Liver (tissue), 9 donors: Measurements from ENCODE around the gene BBIP1. TPM values are rescaled to one million over a fixed set of nuclear protein-coding genes. Genes with fewer than 3 reads are reported as not detected.

ENCODE experiments used
- DNase-seq: peaks from one replicate; pipeline ENCODE4 v3.0.0-alpha.2; 2017; ENCODE audit warnings: low spot score
- H3K27ac ChIP-seq, 2 donors: one replicate each; pipeline ENCODE4 v1.7.0; 2013; ENCODE audit warnings: inconsistent platforms in 2 of 2, low read length in 2 of 2, control low read depth in 1 of 2, low read depth in 1 of 2, mild to moderate bottlenecking in 1 of 2
- H3K27me3 ChIP-seq, 4 donors: one replicate each; pipeline versions ENCODE4 v1.6.1 to v1.7.0; 2013; ENCODE audit warnings: low read length in 3 of 4, inconsistent platforms in 1 of 4, mild to moderate bottlenecking in 1 of 4, moderate library complexity in 1 of 4; ENCODE audit not compliant: control insufficient read depth in 4 of 4, insufficient read depth in 4 of 4
- H3K36me3 ChIP-seq, 4 donors: one replicate each; pipeline versions ENCODE4 v1.6.1 to v1.7.0; 2013; ENCODE audit warnings: low read length in 3 of 4, mild to moderate bottlenecking in 3 of 4, low read depth in 1 of 4, moderate library complexity in 1 of 4; ENCODE audit not compliant: control insufficient read depth in 4 of 4, insufficient read depth in 3 of 4
- H3K4me1 ChIP-seq, 4 donors: one replicate each; pipeline versions ENCODE4 v1.6.1 to v1.7.0; 2013; ENCODE audit warnings: low read length in 3 of 4, mild to moderate bottlenecking in 3 of 4, moderate library complexity in 1 of 4; ENCODE audit not compliant: control insufficient read depth in 4 of 4, insufficient read depth in 4 of 4
- H3K4me3 ChIP-seq, 3 donors: one replicate each; pipeline versions ENCODE4 v1.6.1 to v1.7.0; 2013; ENCODE audit warnings: low read length in 3 of 3, control low read depth in 1 of 3, low read depth in 1 of 3, mild to moderate bottlenecking in 1 of 3
- H3K9ac ChIP-seq, 2 donors: one replicate each; pipeline ENCODE4 v1.7.0; 2013; ENCODE audit warnings: low read length in 2 of 2, mild to moderate bottlenecking in 2 of 2, moderate library complexity in 2 of 2, control low read depth in 1 of 2, low read depth in 1 of 2
- H3K9me3 ChIP-seq, 4 donors: one replicate each; pipeline versions ENCODE4 v1.6.1 to v1.7.0; 2013; ENCODE audit warnings: low read length in 3 of 4; ENCODE audit not compliant: control insufficient read depth in 4 of 4
- CTCF ChIP-seq: fragments of 150-350 bp; IDR thresholded peaks from 2 replicates; pipeline ENCODE4 v1.5.1; 2017; ENCODE audit warnings: improper control_type of control experiment, low read depth, low read length; ENCODE audit not compliant: missing input control
- EGR1 ChIP-seq, 2 donors: IDR thresholded peaks; 2 replicates each; pipeline ENCODE4 v1.6.1; 2016 to 2018; ENCODE audit warnings: antibody characterized with exemption in 2 of 2, low read depth in 2 of 2
- FOXA1 ChIP-seq: IDR thresholded peaks from 2 replicates; pipeline ENCODE4 v1.6.1; 2016; ENCODE audit warnings: antibody characterized with exemption
- FOXA2 ChIP-seq: IDR thresholded peaks from 2 replicates; pipeline ENCODE4 v1.6.1; 2016; ENCODE audit warnings: antibody characterized with exemption
- GABPA ChIP-seq, 2 donors: IDR thresholded peaks in 1 of 2; conservative IDR thresholded peaks in 1 of 2; 2 replicates each; pipeline ENCODE4 v1.6.1; 2016; ENCODE audit warnings: antibody characterized with exemption in 2 of 2, mild to moderate bottlenecking in 1 of 2, moderate library complexity in 1 of 2
- HNF4A ChIP-seq, 2 donors: conservative IDR thresholded peaks; 2 replicates each; pipeline ENCODE4 v1.6.1; 2016; ENCODE audit warnings: antibody characterized with exemption in 2 of 2, mild to moderate bottlenecking in 2 of 2
- HNF4G ChIP-seq: IDR thresholded peaks from 2 replicates; pipeline ENCODE4 v1.6.1; 2016; ENCODE audit warnings: antibody characterized with exemption
- JUND ChIP-seq, 2 donors: IDR thresholded peaks; 2 replicates each; pipeline ENCODE4 v1.6.1; 2016; ENCODE audit warnings: antibody characterized with exemption in 2 of 2
- MAX ChIP-seq: IDR thresholded peaks from 2 replicates; pipeline ENCODE4 v1.6.1; 2016; ENCODE audit warnings: antibody characterized with exemption
- NR2F2 ChIP-seq: IDR thresholded peaks from 2 replicates; pipeline ENCODE4 v1.6.1; 2016; ENCODE audit warnings: antibody characterized with exemption
- RAD21 ChIP-seq, 2 donors: IDR thresholded peaks; 2 replicates each; pipeline ENCODE4 v1.6.1; 2016; ENCODE audit warnings: antibody characterized with exemption in 2 of 2, mild to moderate bottlenecking in 2 of 2
- RXRA ChIP-seq, 2 donors: IDR thresholded peaks; 2 replicates each; pipeline ENCODE4 v1.6.1; 2017 to 2018; ENCODE audit warnings: antibody characterized with exemption in 2 of 2, mild to moderate bottlenecking in 1 of 2
- SP1 ChIP-seq: IDR thresholded peaks from 2 replicates; pipeline ENCODE4 v1.6.1; 2018; ENCODE audit warnings: antibody characterized with exemption, mild to moderate bottlenecking
- TAF1 ChIP-seq: conservative IDR thresholded peaks from 2 replicates; pipeline ENCODE4 v1.6.1; 2016; ENCODE audit warnings: antibody characterized with exemption, mild to moderate bottlenecking
- YY1 ChIP-seq: IDR thresholded peaks from 2 replicates; pipeline ENCODE4 v1.6.1; 2016; ENCODE audit warnings: antibody characterized with exemption, mild to moderate bottlenecking
- WGBS: extraction: QIAGEN DNeasy Blood & Tissue Kit; methylation state at CpG from one replicate; pipeline ENCODE4 v1.1.7; 2013; 5-methylcytosine and 5-hydroxymethylcytosine counted together
- polyA plus RNA-seq, 2 donors: library from polyadenylated mRNA; stranded (reverse) in 1 of 2; unstranded in 1 of 2; fragments of 200-250 nt in 1 of 2; fragments of >200 nt in 1 of 2; fragmentation: Nextera tagmentation in 1 of 2; extraction: Ambion mirVana in 1 of 2; gene quantifications; one replicate each; pipeline versions ENCODE4 v1.2.1 to v1.2.3, GENCODE V29; 2013 to 2015
- total RNA-seq, 2 donors: library from RNA; depleted of rRNA; stranded (reverse); fragments of >200 nt; gene quantifications; one replicate each; pipeline ENCODE4 v1.2.3, GENCODE V29; 2014
- TF ChIP-seq, protein P1 (sequence below): IDR thresholded peaks from 2 replicates; pipeline ENCODE4 v1.6.1; 2016; ENCODE audit warnings: antibody characterized with exemption, mild to moderate bottlenecking
- TF ChIP-seq, protein P2 (sequence below): IDR thresholded peaks from 2 replicates; pipeline ENCODE4 v1.6.1; 2016; ENCODE audit warnings: antibody characterized with exemption
- TF ChIP-seq, protein P3 (sequence below): IDR thresholded peaks from 2 replicates; pipeline ENCODE4 v1.6.1; 2016; ENCODE audit warnings: antibody characterized with exemption
- donor health status: healthy.
- donor health status: healthy.
- donor health status: healthy.
- donor health status: healthy.
- donor health status: healthy.

BBIP1 gene
- total and polyA plus RNA-seq, 4 donors = 10.4 to 15.8 (median 11.1) TPM

DNA sequence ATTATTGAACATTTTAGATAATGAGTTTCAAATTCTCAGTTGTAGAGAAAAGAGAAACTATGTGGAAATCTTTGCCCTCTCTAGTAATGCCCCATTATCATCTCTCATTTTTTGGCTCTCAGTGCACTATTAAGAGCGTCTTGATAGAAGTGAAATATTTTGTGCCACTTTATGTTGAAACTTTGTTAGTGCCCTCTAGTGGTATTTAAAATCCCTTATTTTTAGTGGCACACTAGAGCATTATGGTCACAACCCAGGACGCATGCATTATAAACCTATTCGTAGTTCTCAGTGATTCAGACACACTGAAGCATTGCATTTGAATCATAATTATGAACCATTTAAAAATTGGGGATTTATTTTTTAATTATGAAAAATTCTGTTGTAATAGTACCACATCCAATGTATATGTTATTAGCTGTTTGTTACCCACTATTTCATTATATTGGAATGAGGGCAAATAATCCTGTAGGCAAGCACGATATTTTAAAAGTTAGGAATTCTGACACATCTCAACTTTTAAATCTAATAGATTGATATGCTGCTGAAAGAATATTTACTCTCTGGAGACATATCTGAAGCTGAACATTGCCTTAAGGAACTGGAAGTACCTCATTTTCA is 25.3 kb downstream of the BBIP1 start:
- Histone ChIP-seq H3K9me3 (no peaks in the 10 kb centered on the region), H3K4me1 (peaks cover 0 to 12% (median 6%) of the 10 kb centered on the region in 4 donors), H3K4me3 (no peak overlapping the region), H3K9ac (no peak overlapping the region), H3K27ac (no peak overlapping the region), H3K36me3 (peaks cover 0 to 40% (median 20%) of the 10 kb centered on the region in 4 donors), H3K27me3 (no peaks in the 10 kb centered on the region)
- 32% methylated on average over 4 of the region's 4 CpGs for WGBS
- no peak for TF ChIP-seq GABPA (IDR thresholded peaks at IDR 0.05 in 1 of 2, conservative IDR thresholded peaks at IDR 0.05 in 1 of 2)
- no peak for TF ChIP-seq RXRA (IDR thresholded peaks at IDR 0.05)
- TF ChIP-seq FOXA1 = no peak
- TF ChIP-seq YY1 = peak; percentile 18
- TF ChIP-seq, protein P1, sequence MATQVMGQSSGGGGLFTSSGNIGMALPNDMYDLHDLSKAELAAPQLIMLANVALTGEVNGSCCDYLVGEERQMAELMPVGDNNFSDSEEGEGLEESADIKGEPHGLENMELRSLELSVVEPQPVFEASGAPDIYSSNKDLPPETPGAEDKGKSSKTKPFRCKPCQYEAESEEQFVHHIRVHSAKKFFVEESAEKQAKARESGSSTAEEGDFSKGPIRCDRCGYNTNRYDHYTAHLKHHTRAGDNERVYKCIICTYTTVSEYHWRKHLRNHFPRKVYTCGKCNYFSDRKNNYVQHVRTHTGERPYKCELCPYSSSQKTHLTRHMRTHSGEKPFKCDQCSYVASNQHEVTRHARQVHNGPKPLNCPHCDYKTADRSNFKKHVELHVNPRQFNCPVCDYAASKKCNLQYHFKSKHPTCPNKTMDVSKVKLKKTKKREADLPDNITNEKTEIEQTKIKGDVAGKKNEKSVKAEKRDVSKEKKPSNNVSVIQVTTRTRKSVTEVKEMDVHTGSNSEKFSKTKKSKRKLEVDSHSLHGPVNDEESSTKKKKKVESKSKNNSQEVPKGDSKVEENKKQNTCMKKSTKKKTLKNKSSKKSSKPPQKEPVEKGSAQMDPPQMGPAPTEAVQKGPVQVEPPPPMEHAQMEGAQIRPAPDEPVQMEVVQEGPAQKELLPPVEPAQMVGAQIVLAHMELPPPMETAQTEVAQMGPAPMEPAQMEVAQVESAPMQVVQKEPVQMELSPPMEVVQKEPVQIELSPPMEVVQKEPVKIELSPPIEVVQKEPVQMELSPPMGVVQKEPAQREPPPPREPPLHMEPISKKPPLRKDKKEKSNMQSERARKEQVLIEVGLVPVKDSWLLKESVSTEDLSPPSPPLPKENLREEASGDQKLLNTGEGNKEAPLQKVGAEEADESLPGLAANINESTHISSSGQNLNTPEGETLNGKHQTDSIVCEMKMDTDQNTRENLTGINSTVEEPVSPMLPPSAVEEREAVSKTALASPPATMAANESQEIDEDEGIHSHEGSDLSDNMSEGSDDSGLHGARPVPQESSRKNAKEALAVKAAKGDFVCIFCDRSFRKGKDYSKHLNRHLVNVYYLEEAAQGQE = no peak
- no peak for TF ChIP-seq HNF4G
- TF ChIP-seq, protein P2, sequence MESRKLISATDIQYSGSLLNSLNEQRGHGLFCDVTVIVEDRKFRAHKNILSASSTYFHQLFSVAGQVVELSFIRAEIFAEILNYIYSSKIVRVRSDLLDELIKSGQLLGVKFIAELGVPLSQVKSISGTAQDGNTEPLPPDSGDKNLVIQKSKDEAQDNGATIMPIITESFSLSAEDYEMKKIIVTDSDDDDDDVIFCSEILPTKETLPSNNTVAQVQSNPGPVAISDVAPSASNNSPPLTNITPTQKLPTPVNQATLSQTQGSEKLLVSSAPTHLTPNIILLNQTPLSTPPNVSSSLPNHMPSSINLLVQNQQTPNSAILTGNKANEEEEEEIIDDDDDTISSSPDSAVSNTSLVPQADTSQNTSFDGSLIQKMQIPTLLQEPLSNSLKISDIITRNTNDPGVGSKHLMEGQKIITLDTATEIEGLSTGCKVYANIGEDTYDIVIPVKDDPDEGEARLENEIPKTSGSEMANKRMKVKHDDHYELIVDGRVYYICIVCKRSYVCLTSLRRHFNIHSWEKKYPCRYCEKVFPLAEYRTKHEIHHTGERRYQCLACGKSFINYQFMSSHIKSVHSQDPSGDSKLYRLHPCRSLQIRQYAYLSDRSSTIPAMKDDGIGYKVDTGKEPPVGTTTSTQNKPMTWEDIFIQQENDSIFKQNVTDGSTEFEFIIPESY = no peak
- TF ChIP-seq FOXA2 = no peak
- TF ChIP-seq HNF4A (conservative IDR thresholded peaks at IDR 0.05) = peak in 1 of 2 donors; percentile 15
- no peak for TF ChIP-seq TAF1
- peak; percentile 88 to 90 for TF ChIP-seq RAD21 (IDR thresholded peaks at IDR 0.05)
- TF ChIP-seq MAX = no peak
- TF ChIP-seq NR2F2 = no peak
- peak; percentile 61 for TF ChIP-seq CTCF
- no peak for TF ChIP-seq EGR1 (IDR thresholded peaks at IDR 0.05; ENCODE audit: low read depth in 2 of 2)
- TF ChIP-seq, protein P3, sequence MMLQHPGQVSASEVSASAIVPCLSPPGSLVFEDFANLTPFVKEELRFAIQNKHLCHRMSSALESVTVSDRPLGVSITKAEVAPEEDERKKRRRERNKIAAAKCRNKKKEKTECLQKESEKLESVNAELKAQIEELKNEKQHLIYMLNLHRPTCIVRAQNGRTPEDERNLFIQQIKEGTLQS = no peak
- TF ChIP-seq JUND (IDR thresholded peaks at IDR 0.05) = no peak
- no peak for TF ChIP-seq SP1
- no peak for DNase-seq
